GM12864 (cell line): ENCODE results near the gene GLIS2.

Source experiments
- DNase-seq: peaks from one replicate; pipeline ENCODE4 v3.0.0-alpha.2; 2011; ENCODE audit warnings: low read depth
- H3K4me3 ChIP-seq: 2 replicates; pipeline ENCODE4 v1.5.1; 2011; ENCODE audit warnings: mild to moderate bottlenecking, low read depth, low read length, control low read depth
- TF ChIP-seq, protein P1 (sequence below): IDR thresholded peaks from 2 replicates; pipeline ENCODE4 v1.5.1; 2011; ENCODE audit warnings: low read depth, mild to moderate bottlenecking, moderate library complexity, low read length, control low read depth, inconsistent platforms; ENCODE audit errors: missing control alignments

The GLIS2 gene

DNA sequence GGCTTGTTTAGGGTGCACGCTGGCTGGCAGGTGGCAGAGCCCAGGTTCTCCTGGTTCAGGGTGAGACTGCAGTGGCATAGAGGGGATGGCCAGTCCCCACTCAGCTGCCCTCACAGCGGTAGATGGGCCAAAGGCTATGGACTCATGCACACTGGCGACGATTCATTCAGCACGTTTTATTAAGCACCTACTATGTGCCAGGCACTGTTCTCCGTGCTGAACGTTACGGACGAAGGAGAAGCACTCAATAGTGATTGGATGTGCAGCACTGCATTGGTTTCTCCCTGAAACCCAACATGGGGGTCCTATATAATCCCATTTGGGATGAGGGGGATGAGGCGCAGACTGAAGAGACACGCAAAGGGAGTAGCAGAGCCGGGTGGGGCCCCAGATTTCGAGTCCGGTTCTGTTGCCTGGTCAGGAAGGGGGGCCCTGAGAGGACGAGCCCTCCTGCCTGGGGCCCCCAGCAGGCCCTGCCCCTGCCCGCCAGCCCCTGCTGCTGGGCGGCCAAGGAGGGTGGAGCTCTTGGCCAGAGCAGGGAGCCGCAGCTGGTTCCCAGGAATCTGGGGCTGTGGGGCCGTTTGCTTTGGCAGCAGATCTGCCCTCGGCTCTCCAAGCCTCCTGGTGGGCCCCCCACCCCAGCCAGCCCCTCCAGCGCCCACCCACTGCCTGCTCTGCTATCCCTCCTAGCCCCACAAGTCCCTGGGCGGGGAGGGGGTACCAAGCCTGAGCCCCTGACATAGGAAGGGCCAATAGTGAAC is 8.8 kb downstream of the GLIS2 start:
- no peak for DNase-seq
- TF ChIP-seq, protein P1, sequence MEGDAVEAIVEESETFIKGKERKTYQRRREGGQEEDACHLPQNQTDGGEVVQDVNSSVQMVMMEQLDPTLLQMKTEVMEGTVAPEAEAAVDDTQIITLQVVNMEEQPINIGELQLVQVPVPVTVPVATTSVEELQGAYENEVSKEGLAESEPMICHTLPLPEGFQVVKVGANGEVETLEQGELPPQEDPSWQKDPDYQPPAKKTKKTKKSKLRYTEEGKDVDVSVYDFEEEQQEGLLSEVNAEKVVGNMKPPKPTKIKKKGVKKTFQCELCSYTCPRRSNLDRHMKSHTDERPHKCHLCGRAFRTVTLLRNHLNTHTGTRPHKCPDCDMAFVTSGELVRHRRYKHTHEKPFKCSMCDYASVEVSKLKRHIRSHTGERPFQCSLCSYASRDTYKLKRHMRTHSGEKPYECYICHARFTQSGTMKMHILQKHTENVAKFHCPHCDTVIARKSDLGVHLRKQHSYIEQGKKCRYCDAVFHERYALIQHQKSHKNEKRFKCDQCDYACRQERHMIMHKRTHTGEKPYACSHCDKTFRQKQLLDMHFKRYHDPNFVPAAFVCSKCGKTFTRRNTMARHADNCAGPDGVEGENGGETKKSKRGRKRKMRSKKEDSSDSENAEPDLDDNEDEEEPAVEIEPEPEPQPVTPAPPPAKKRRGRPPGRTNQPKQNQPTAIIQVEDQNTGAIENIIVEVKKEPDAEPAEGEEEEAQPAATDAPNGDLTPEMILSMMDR = no peak
- no peak overlapping the region for H3K4me3 ChIP-seq

DNA sequence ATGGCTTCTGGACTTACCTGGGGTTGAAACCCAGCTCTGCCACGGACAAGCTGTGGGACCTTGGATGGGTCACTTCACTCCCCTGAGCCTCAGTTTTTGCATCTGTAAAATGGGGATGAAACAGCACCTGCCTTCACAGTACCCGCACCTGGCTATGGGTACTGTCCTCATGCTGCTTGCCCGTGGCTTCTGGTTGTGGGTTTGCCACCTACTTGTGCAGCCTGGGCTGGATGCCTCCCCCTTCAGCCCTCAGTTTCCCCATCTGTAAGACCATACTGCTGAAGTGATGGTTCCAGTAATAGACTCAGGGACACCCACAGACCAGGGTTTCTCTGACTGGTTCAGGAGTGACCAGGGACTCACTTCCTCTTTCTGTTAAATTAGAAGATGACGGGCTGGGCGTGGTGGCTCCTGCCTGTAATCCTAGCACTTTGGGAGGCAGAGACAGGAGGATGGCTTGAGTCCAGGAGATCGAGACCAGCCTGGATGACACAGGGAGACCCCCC is 9.4 kb downstream of the GLIS2 start:
- TF ChIP-seq, protein P1 = no peak
- no peak overlapping the region for H3K4me3 ChIP-seq
- no peak for DNase-seq

DNA sequence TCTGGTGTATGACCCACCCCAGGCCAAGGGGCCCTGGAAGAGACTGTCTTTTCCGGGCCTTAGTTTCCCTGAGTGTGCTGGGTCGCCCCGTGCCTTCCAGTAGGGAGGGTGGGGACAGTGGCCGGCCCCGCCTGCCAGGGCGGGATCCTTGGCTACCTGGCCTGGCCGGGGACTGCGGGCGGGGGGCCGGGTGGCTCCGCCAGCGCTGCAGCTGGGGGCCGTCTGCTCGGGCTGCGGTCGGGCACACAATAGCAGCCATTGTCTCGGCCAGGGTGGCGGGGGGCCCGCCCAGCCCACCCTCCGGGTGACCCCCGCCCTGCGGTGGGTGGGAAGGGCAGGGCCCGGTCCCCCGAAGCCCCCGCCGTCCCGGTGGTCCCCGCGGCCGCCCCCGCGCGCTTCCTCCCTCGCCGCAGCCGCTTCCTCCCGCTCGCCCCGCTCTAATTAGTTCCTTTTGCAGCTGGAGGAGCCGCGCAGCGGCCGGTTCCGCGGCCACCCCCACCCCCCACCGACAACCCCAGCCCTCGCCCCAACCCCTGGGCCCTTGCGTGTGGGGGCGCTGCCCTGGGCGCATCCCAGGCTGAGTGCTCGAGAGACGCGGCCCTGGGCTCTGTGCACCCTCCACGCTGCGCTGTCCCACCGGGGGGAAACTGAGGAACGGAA is 11.6 kb downstream of the GLIS2 start:
- TF ChIP-seq, protein P1 = no peak
- 0 out of 2 replicates have a peak overlapping the region, but pooled peaks have one; percentile 3 for H3K4me3 ChIP-seq
- DNase-seq = no peak

DNA sequence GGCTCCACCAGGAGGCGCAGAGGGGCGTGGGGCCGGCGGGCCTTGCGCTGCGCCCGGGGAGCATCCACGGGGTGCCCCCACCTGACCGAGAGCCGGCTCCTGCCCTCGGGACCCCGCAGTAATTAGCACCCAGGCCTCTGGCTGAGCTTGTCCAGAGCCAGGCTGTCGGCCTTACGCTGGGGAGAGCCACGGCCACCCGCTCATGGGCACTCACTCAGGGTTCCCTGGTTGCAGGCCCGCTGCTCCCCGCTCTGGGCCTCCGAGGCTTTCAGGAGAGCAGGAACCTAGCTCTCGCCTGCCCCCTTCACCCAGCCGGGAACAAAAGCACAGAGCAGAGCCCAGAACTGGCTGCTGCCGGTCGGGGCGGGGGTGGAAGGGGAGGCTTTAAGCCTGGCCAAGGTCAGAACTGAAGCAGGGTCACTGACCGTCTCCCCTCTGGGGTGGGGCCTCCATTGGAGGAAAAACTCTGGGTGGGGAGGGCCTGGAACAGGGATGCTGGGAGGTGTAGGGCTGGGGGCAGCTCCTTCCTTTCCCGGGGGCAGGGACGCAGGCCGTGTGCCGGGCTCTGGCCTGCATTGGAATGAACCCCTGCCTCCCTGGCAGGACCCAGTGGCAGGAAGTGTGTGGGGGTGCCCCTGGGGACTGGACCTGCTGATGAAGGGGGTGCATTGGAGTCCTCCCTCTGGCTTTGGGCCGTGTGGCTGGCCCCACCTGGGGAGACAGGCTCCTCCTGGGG is 12.3 kb downstream of the GLIS2 start:
- no peak for DNase-seq
- TF ChIP-seq, protein P1 = peak; percentile 40
- 0 out of 2 replicates have a peak overlapping the region, but pooled peaks have one; percentile 3 for H3K4me3 ChIP-seq

DNA sequence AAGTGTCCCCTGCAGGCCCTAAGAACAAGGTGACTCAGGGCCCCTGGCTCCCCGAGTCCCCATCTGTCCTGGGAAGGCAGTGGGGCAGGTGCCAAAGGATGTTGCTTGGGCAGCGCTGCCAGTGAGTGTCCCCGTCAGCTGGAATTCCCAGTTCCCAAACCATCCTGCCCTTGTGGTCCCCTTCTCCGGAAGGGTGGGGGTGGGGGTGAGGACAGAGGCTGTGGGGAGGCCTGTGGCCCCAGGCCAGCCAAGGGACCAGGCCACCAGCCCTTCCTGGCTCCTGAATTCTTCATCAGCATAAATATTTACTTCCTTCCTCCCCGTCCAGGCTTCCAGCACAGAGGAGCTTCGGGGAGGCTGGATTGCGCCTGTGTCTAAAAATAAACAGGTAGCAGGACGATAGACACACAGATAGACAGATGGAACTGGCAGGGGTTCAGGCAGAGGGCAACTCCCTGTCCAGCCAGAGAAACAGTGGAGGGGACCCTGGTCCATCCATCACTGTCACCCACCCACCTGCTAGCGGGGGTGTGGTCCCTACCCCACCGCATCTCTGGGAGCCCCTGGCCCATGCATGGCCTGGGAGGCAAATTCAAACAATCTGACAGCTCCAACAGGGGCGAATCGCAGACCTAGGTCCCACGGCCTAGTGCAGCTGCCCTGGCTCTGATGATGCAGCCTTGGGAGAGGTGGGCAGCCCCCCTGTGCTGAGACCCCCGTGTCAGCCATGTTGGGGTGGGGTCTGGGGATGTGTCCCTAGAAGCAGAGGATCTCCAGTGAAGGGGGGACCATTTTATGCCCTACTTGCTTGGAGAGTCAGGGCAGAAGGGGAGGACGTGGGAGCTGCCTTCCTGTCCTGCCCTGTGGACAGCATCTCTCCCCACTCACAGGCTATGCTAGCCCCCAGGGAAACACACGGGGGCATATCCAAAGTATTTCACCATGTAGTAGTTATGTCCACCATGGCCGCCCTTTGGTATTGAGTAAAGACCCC is 13.2 kb downstream of the GLIS2 start:
- no peak for DNase-seq

More for the DNA sequence above, 13.2 kb downstream of the GLIS2 start:
- no peak overlapping the region for H3K4me3 ChIP-seq
- TF ChIP-seq, protein P1 = no peak
